Prostate gland (tissue), 2 donors: ENCODE measurements around the gene TMPRSS4. TPM values are rescaled to one million over a fixed set of nuclear protein-coding genes. Genes with fewer than 3 reads are reported as not detected.
A peak's percentile ranks its signal among the peaks of the same experiment; 100 is the strongest.

ENCODE experiments used
- DNase-seq: peaks from one replicate; pipeline ENCODE4 v3.0.0-alpha.2; 2019; ENCODE audit warnings: low spot score
- H3K27ac ChIP-seq, 2 donors: fragments of 200-600 bp; sonication (generic); 2 replicates each; pipeline ENCODE4 v1.5.1; 2017 to 2019
- H3K27me3 ChIP-seq: fragments of 200-600 bp; sonication (generic); replicated peaks from 2 replicates; pipeline ENCODE4 v1.5.1; 2019; ENCODE audit not compliant: insufficient read depth
- H3K36me3 ChIP-seq, 2 donors: fragments of 200-600 bp; sonication (generic); 1 replicate in 1 of 2; 2 replicates in 1 of 2; pipeline versions ENCODE4 v1.5.1 to v1.8.1; 2017 to 2019
- H3K4me1 ChIP-seq: fragments of 200-600 bp; sonication (generic); replicated peaks from 2 replicates; pipeline ENCODE4 v1.5.1; 2019
- H3K4me3 ChIP-seq, 2 donors: fragments of 200-600 bp; sonication (generic); 2 replicates each; pipeline ENCODE4 v1.5.1; 2017 to 2019
- H3K9me3 ChIP-seq: fragments of 200-600 bp; sonication (generic); 2 replicates; pipeline ENCODE4 v1.5.1; 2017
- POLR2A ChIP-seq: fragments of 450-650 bp; IDR thresholded peaks from one replicate; pipeline ENCODE4 v1.6.1; 2016; ENCODE audit warnings: antibody characterized with exemption, mild to moderate bottlenecking
- POLR2AphosphoS5 ChIP-seq: sonication (generic); formaldehyde crosslinking; IDR thresholded peaks from one replicate; pipeline ENCODE4 v1.6.1; 2017; ENCODE audit warnings: antibody characterized with exemption
- WGBS: methylation state at CpG from one replicate; pipeline ENCODE4 v1.1.5; 2018; 5-methylcytosine and 5-hydroxymethylcytosine counted together
- intact Hi-C: fragments of 100-400 bp; cut with DNase I; formaldehyde crosslinking; loops from one replicate; pipeline ENCODE4 v1.14.2; 2022
- total RNA-seq, 2 donors: library from RNA; depleted of rRNA; stranded (reverse); fragments of >200 nt; gene quantifications; one replicate each; pipeline ENCODE4 v1.1.0, GENCODE V29; 2016
- TF ChIP-seq, protein P1 (sequence below), 4 experiments: fragments of 200-600 bp in 2 of 4; fragments of 450-650 bp in 2 of 4; sonication (generic) in 2 of 4; IDR thresholded peaks; 1 replicate in 3 of 4; 2 replicates in 1 of 4; pipeline ENCODE4 v1.5.1; 2016 to 2019; ENCODE audit warnings: antibody characterized with exemption in 4 of 4, mild to moderate bottlenecking in 2 of 4, moderate library complexity in 2 of 4

Gene TMPRSS4
- total RNA-seq, 2 donors from 2014 or later, result 1.5 to 6.4 TPM

DNA sequence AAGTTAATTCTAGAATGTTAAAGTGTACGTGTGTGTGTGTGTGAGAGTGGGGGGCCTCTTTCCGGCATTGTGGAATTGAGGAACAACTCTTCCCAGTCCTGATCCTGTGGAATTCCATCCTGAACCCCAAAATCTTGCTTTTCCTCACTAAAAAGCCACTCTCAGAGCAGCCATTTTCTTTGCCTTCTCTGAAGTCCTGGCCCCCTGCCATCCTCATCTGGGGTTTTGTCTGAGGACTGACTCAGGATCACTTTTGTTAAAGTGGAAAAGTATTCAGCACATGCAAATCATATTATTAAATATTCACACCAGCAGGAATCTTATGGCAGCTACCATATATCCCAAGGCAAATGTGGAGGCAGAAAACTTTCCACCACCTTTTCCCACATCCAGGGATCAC, 72.0 kb downstream of the TMPRSS4 start:
- Histone ChIP-seq H3K36me3 (no peaks in the 10 kb centered on the region), H3K4me1 (peaks cover 10% of the 10 kb centered on the region), H3K27ac (no peak overlapping the region), H3K9me3 (no peaks in the 10 kb centered on the region), H3K4me3 (no peak overlapping the region), H3K27me3 (no peaks in the 10 kb centered on the region)
- 86% methylated on average over 2 of the region's 2 CpGs for WGBS
- TF ChIP-seq, protein P1, sequence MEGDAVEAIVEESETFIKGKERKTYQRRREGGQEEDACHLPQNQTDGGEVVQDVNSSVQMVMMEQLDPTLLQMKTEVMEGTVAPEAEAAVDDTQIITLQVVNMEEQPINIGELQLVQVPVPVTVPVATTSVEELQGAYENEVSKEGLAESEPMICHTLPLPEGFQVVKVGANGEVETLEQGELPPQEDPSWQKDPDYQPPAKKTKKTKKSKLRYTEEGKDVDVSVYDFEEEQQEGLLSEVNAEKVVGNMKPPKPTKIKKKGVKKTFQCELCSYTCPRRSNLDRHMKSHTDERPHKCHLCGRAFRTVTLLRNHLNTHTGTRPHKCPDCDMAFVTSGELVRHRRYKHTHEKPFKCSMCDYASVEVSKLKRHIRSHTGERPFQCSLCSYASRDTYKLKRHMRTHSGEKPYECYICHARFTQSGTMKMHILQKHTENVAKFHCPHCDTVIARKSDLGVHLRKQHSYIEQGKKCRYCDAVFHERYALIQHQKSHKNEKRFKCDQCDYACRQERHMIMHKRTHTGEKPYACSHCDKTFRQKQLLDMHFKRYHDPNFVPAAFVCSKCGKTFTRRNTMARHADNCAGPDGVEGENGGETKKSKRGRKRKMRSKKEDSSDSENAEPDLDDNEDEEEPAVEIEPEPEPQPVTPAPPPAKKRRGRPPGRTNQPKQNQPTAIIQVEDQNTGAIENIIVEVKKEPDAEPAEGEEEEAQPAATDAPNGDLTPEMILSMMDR (IDR thresholded peaks at IDR 0.05), result no peak
- TF ChIP-seq POLR2AphosphoS5 (no peak), POLR2A (no peak)
- intact Hi-C loops, result loop anchor here (5.0 kb wide), 1 partner anchor 203 kb away; no protein-coding TSS in a partner anchor
- no peak for DNase-seq

DNA sequence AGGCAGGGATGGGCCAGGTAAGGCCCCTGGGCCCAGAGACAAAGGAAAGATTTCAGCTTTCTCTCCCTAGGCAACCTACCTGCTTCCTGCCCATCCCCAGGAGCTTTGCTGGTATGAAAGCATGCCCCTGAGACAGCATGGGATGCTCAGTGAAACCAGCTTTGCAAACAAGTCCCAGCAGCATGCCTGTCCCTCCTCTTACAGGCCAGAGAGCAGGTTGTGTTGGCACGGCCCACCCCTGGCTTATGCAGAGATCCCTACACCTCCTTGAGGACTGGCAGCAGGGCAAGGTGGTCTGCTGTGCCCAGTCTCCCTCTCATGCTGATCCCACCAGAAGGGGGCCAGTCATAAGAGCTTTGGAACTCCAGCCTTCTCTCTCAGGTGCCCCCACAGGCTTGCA, 72.6 kb downstream of the TMPRSS4 start:
- H3K27ac ChIP-seq, result no peak overlapping the region
- TF ChIP-seq POLR2AphosphoS5, result no peak
- no peak for TF ChIP-seq POLR2A
- TF ChIP-seq, protein P1 (IDR thresholded peaks at IDR 0.05), result no peak
- H3K36me3 ChIP-seq, result no peaks in the 10 kb centered on the region
- no peak overlapping the region for H3K4me3 ChIP-seq
- H3K9me3 ChIP-seq, result no peaks in the 10 kb centered on the region
- 55% methylated on average over 1 of the region's 1 CpG for WGBS
- H3K4me1 ChIP-seq, result peaks cover 10% of the 10 kb centered on the region
- H3K27me3 ChIP-seq, result no peaks in the 10 kb centered on the region
- no peak for DNase-seq
- intact Hi-C loops, result loop anchor here (5.0 kb wide), 1 partner anchor 203 kb away; no protein-coding TSS in a partner anchor

DNA sequence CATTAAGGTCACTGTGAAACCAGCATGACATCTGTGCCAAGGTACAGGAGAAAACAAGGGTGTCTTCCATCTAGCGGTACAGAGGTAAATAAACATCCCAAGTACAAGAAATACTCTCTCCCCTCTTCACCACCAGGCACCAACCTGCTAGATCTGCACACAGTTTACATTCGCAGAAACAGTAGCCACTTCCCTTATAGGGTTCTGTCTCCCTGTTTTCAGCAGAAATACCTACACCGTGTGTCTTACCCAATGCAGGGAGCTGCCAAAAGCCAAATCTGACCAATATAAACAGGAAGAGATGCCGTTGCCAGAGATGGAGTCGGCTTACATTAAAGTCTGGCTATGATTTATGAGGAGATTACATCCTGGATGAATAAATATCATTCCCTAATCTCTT, 74.6 kb downstream of the TMPRSS4 start:
- TF ChIP-seq, protein P1 (IDR thresholded peaks at IDR 0.05), result no peak
- TF ChIP-seq POLR2AphosphoS5, result peak; percentile 38
- Histone ChIP-seq H3K4me1 (peaks cover 10% of the 10 kb centered on the region), H3K4me3 (no peak overlapping the region), H3K36me3 (no peaks in the 10 kb centered on the region), H3K27me3 (no peaks in the 10 kb centered on the region), H3K27ac (no peak overlapping the region), H3K9me3 (no peaks in the 10 kb centered on the region)
- intact Hi-C loops, result no loop called here
- WGBS, result 13% methylated on average over 5 of the region's 5 CpGs
- peak; percentile 20 for DNase-seq

DNA sequence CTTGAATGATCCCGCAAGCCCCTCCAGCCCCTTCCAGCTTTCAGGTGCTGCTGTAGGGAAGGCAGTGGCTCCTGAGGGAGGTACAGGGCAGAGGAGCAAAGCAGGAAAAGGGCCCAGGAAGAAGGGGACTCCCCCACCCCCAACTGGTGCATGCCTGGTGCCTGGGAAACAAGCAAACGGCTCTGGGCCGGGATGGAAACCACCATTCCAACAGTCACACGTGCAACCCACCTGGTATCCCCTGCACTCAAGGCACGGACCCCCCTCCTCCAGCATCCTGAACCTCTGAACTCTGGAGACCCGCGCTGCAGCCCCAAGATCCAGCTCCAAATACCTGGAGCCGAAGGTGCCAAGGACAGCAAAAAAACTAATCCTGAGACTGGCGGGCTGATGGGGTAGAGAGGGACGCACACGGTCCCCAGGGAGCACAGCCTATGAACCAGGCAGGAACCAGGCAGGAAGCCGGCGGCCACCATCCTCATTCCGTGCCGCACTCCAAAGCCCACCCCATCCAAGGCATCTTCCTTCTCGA, 75.2 kb downstream of the TMPRSS4 start:
- intact Hi-C loops, result no loop called here
- H3K9me3 ChIP-seq, result no peaks in the 10 kb centered on the region
- WGBS, result 15% methylated on average over 16 of the region's 16 CpGs
- TF ChIP-seq POLR2AphosphoS5 (no peak), POLR2A (no peak)
- TF ChIP-seq, protein P1 (IDR thresholded peaks at IDR 0.05), result no peak
- H3K27me3 ChIP-seq, result no peaks in the 10 kb centered on the region
- H3K27ac ChIP-seq, result no peak overlapping the region
- H3K36me3 ChIP-seq, result no peaks in the 10 kb centered on the region
- H3K4me1 ChIP-seq, result peaks cover 10% of the 10 kb centered on the region
- DNase-seq, result no peak
- H3K4me3 ChIP-seq, result peak overlapping the region; percentile 36 to 46
